Esophagus squamous epithelium (tissue), 5 donors: ENCODE measurements around the gene YPEL3. TPM values are rescaled to one million over a fixed set of nuclear protein-coding genes. Genes with fewer than 3 reads are reported as not detected.

ENCODE experiments used
- DNase-seq: peaks from one replicate; lab custom pipeline; 2025; lab: John Stamatoyannopoulos, UW
- H3K27ac ChIP-seq, 4 donors: fragments of 200-600 bp; sonication (generic); one replicate each; pipeline ENCODE4 v1.5.1; 2016 to 2019; ENCODE audit warnings: mild to moderate bottlenecking in 1 of 4
- H3K27me3 ChIP-seq, 4 donors: fragments of 200-600 bp; sonication (generic); 1 replicate in 3 of 4; 2 replicates in 1 of 4; pipeline versions ENCODE4 v1.5.1 to v1.6.0; 2017 to 2021; ENCODE audit warnings: antibody characterized with exemption in 1 of 4
- H3K36me3 ChIP-seq, 3 donors: fragments of 200-600 bp; sonication (generic); one replicate each; pipeline ENCODE4 v1.5.1; 2016 to 2019
- H3K4me1 ChIP-seq, 3 donors: fragments of 200-600 bp; sonication (generic); one replicate each; pipeline ENCODE4 v1.5.1; 2017 to 2019
- H3K4me3 ChIP-seq, 4 donors: fragments of 200-600 bp; sonication (generic); 1 replicate in 3 of 4; 2 replicates in 1 of 4; pipeline ENCODE4 v1.5.1; 2016 to 2019; ENCODE audit warnings: mild to moderate bottlenecking in 2 of 4, moderate library complexity in 1 of 4
- H3K9me3 ChIP-seq, 3 donors: fragments of 200-600 bp; sonication (generic); one replicate each; pipeline ENCODE4 v1.5.1; 2016 to 2019
- CTCF ChIP-seq, 6 experiments: fragments of 450-650 bp in 4 of 6; fragments of 200-600 bp in 2 of 6; sonication (generic) in 2 of 6; IDR thresholded peaks; one replicate each; pipeline ENCODE4 v1.5.1; 2016 to 2019; ENCODE audit warnings: antibody characterized with exemption in 6 of 6, mild to moderate bottlenecking in 4 of 6, moderate library complexity in 4 of 6
- POLR2A ChIP-seq, 4 donors: fragments of 450-650 bp; IDR thresholded peaks; one replicate each; pipeline ENCODE4 v1.6.1; 2017; ENCODE audit warnings: antibody characterized with exemption in 4 of 4, mild to moderate bottlenecking in 4 of 4, moderate library complexity in 3 of 4
- WGBS, 2 donors: methylation state at CpG; one replicate each; pipeline ENCODE4 v1.1.5; 2018; 5-methylcytosine and 5-hydroxymethylcytosine counted together
- intact Hi-C: fragments of 100-400 bp; cut with DNase I; formaldehyde crosslinking; loops from one replicate; pipeline ENCODE4 v1.15.0; 2022
- total RNA-seq, 4 donors: library from RNA; depleted of rRNA; stranded (reverse); fragments of >200 nt; gene quantifications; one replicate each; pipeline ENCODE4 v1.1.0, GENCODE V29; 2016
- donor health status: DM: yes; HTN: yes; CAD: no.

YPEL3 gene
- total RNA-seq, 4 donors from 2014 or later = 26.4 to 131 (median 63.0) TPM

- TF ChIP-seq POLR2A (IDR thresholded peaks at IDR 0.05) = no peak
- peak in 1 of 6 experiments; percentile 1 for TF ChIP-seq CTCF (IDR thresholded peaks at IDR 0.05)
- H3K9me3 ChIP-seq = no peaks in the 10 kb centered on the region
- no peak for DNase-seq
- peak overlapping the region; percentile 98 to 100 (median 100) for H3K27ac ChIP-seq
- no peaks in the 10 kb centered on the region for H3K27me3 ChIP-seq
- peak overlapping the region; percentile 92 to 98 (median 95) for H3K4me3 ChIP-seq
- peaks cover 28 to 44% (median 41%) of the 10 kb centered on the region in 3 donors for H3K36me3 ChIP-seq
- intact Hi-C loops = no loop called here
- WGBS, 2 donors = 0% methylated on average over 2 to 15 of the region's 44 CpGs
- H3K4me1 ChIP-seq = peaks cover 47 to 77% (median 48%) of the 10 kb centered on the region in 3 donors
Measured at GRCh38 chr16:30065943-30066760, 29.9 kb downstream of the YPEL3 start.

GRCh38 chr16:30065102-30065942 lies 30.7 kb downstream of the YPEL3 start, which contains the start of gene ALDOA:
TSS of gene ALDOA (plus strand) at chr16:30065760. CDS start at chr16:30066898, 1,138 bp downstream.
- H3K4me1 ChIP-seq = peaks cover 53 to 77% (median 54%) of the 10 kb centered on the region in 3 donors
- 0% methylated on average over 6 to 18 of the region's 99 CpGs for WGBS, 2 donors

GRCh38 chr16:30064729-30065101 lies 31.3 kb downstream of the YPEL3 start:
- H3K27me3 ChIP-seq = no peaks in the 10 kb centered on the region
- H3K4me3 ChIP-seq = peak overlapping the region; percentile 92 to 98 (median 95)
- 3% methylated on average over 10 of the region's 25 CpGs; no CpG with 5 or more reads in 1 of the 2 donors for WGBS, 2 donors
- no peak for DNase-seq
- peaks cover 21 to 30% (median 29%) of the 10 kb centered on the region in 3 donors for H3K36me3 ChIP-seq
- intact Hi-C loops = no loop called here
- peak overlapping the region; percentile 98 to 100 (median 100) for H3K27ac ChIP-seq
- TF ChIP-seq POLR2A (IDR thresholded peaks at IDR 0.05) (peak in 2 of 4 donors; percentile 40 to 66), CTCF (IDR thresholded peaks at IDR 0.05) (peak in 1 of 6 experiments; percentile 10)
- peaks cover 50 to 77% (median 53%) of the 10 kb centered on the region in 3 donors for H3K4me1 ChIP-seq
- no peaks in the 10 kb centered on the region for H3K9me3 ChIP-seq

More at GRCh38 chr16:30065102-30065942, 30.7 kb downstream of the YPEL3 start, which contains the start of gene ALDOA:
- peaks cover 26 to 36% (median 36%) of the 10 kb centered on the region in 3 donors for H3K36me3 ChIP-seq
- H3K9me3 ChIP-seq = no peaks in the 10 kb centered on the region
- intact Hi-C loops = no loop called here
- peak; percentile 50 to 99 (median 98) for TF ChIP-seq POLR2A (IDR thresholded peaks at IDR 0.05)
- peak in 2 of 6 experiments; percentile 3 to 15 for TF ChIP-seq CTCF (IDR thresholded peaks at IDR 0.05)
- DNase-seq = peak; percentile 83
- H3K27me3 ChIP-seq = no peaks in the 10 kb centered on the region
- peak within 1 kb of the TSS; percentile 98 to 100 (median 100) for H3K27ac ChIP-seq
- H3K4me3 ChIP-seq = peak within 1 kb of the TSS; percentile 92 to 98 (median 95)

GRCh38 chr16:30063893-30064728 lies 31.9 kb downstream of the YPEL3 start:
- peak in 2 of 4 donors; percentile 25 to 38 for TF ChIP-seq POLR2A (IDR thresholded peaks at IDR 0.05)
- TF ChIP-seq CTCF (IDR thresholded peaks at IDR 0.05) = peak in 4 of 6 experiments; percentile 33 to 46 (median 42)

More at GRCh38 chr16:30063893-30064728, 31.9 kb downstream of the YPEL3 start:
- Histone ChIP-seq H3K27ac (peak overlapping the region; percentile 98 to 100 (median 100)), H3K27me3 (no peaks in the 10 kb centered on the region), H3K36me3 (peaks cover 15 to 24% (median 23%) of the 10 kb centered on the region in 3 donors), H3K4me3 (peak overlapping the region; percentile 92 to 98 (median 95)), H3K4me1 (peaks cover 44 to 71% (median 47%) of the 10 kb centered on the region in 3 donors), H3K9me3 (no peaks in the 10 kb centered on the region)
- intact Hi-C loops = no loop called here
- no peak for DNase-seq
- 3% methylated on average over 5 of the region's 27 CpGs; no CpG with 5 or more reads in 1 of the 2 donors for WGBS, 2 donors
